IMR-90 (cell line): ENCODE measurements around the gene COL27A1. TPM values are rescaled to one million over a fixed set of nuclear protein-coding genes. Genes with fewer than 3 reads are reported as not detected.

Experiments
- ATAC-seq: fragments of 200-7000 bp; cut with Tn5 transposase; 2 replicates; pipeline ENCODE4 v1.9.1; 2020; ENCODE audit warnings: low read depth, mild to moderate bottlenecking, moderate library complexity
- BruUV-seq: library from RNA; stranded (reverse); fragments of 400-500 nt; replicated peaks from 2 replicates; lab custom pipeline; 2021; lab: Mats Ljungman, UMichigan
- CTCF ChIA-PET: fragments of 300-600 bp; formaldehyde crosslinking; extraction: SDS; loops from one replicate; lab custom pipeline; 2021; ENCODE audit warnings: antibody characterized with exemption; lab: Yijun Ruan, JAX
- POLR2A ChIA-PET: fragments of 300-600 bp; sonication (Branson Sonifier 250); formaldehyde crosslinking; loops from one replicate; lab custom pipeline; 2022; ENCODE audit warnings: antibody characterized with exemption; ENCODE audit not compliant: unreplicated experiment; lab: Charles Lee
- DNase-seq: peaks from one replicate; pipeline ENCODE4 v3.0.0; 2013
- H2AFZ ChIP-seq: replicated peaks from 2 replicates; pipeline ENCODE3; 2013; ENCODE audit warnings: low read length, mild to moderate bottlenecking; ENCODE audit not compliant: poor library complexity
- H2AK5ac ChIP-seq: 2 replicates; pipeline ENCODE4 v1.6.1; 2013; ENCODE audit warnings: low read depth, low read length, inconsistent platforms
- H2AK9ac ChIP-seq: replicated peaks from 2 replicates; pipeline ENCODE3; 2013; ENCODE audit warnings: mild to moderate bottlenecking, low read depth, low read length, moderate library complexity; ENCODE audit not compliant: poor library complexity
- H2BK120ac ChIP-seq: 2 replicates; pipeline ENCODE4 v1.6.1; 2013; ENCODE audit warnings: low read depth, low read length, inconsistent platforms
- H2BK15ac ChIP-seq: 3 replicates; pipeline ENCODE4 v1.6.1; 2013; ENCODE audit warnings: low read depth, low read length, inconsistent platforms
- H2BK20ac ChIP-seq: 2 replicates; pipeline ENCODE4 v1.6.1; 2013; ENCODE audit warnings: low read depth, mild to moderate bottlenecking, inconsistent platforms, low read length, moderate library complexity
- H2BK5ac ChIP-seq: 2 replicates; pipeline ENCODE4 v1.6.1; 2013; ENCODE audit warnings: mild to moderate bottlenecking, low read depth, low read length, inconsistent platforms; ENCODE audit not compliant: poor library complexity, severe bottlenecking
- H3K14ac ChIP-seq: replicated peaks from 2 replicates; pipeline ENCODE4 v1.6.1; 2013; ENCODE audit warnings: low read depth, low read length, inconsistent platforms
- H3K18ac ChIP-seq: 2 replicates; pipeline ENCODE4 v1.6.1; 2013; ENCODE audit warnings: low read depth, low read length, control low read depth
- H3K23ac ChIP-seq: 2 replicates; pipeline ENCODE4 v1.6.1; 2013; ENCODE audit warnings: low read depth, low read length, inconsistent platforms
- H3K27ac ChIP-seq: 2 replicates; pipeline ENCODE4 v1.5.1; 2013; ENCODE audit warnings: mild to moderate bottlenecking, control low read depth, low read length; ENCODE audit not compliant: insufficient read depth
- H3K27me3 ChIP-seq: 2 replicates; pipeline ENCODE4 v1.6.1; 2013; ENCODE audit warnings: low read length; ENCODE audit not compliant: control insufficient read depth, insufficient read depth
- H3K36me3 ChIP-seq: 2 replicates; pipeline ENCODE4 v1.6.1; 2013; ENCODE audit warnings: low read length, mixed read lengths; ENCODE audit not compliant: control insufficient read depth, insufficient read depth
- H3K4ac ChIP-seq: 2 replicates; pipeline ENCODE4 v1.6.1; 2013; ENCODE audit warnings: low read depth, low read length, inconsistent platforms
- H3K4me1 ChIP-seq: 2 replicates; pipeline ENCODE4 v1.6.1; 2013; ENCODE audit warnings: low read length, mixed read lengths; ENCODE audit not compliant: control insufficient read depth, insufficient read depth
- H3K4me2 ChIP-seq: 2 replicates; pipeline ENCODE4 v1.6.1; 2013; ENCODE audit warnings: low read depth, mild to moderate bottlenecking, control low read depth, low read length, moderate library complexity
- H3K4me3 ChIP-seq: 2 replicates; pipeline ENCODE4 v1.5.1; 2013; ENCODE audit warnings: low read depth, mild to moderate bottlenecking, control low read depth, low read length, moderate library complexity; ENCODE audit not compliant: insufficient read depth
- H3K56ac ChIP-seq: 2 replicates; pipeline ENCODE4 v1.6.1; 2013; ENCODE audit warnings: low read length, inconsistent platforms; ENCODE audit not compliant: insufficient read depth; ENCODE audit errors: extremely low read depth
- H3K79me1 ChIP-seq, 2 experiments: 2 replicates each; pipeline ENCODE4 v1.6.1; 2013; ENCODE audit warnings: low read length in 2 of 2, inconsistent platforms in 1 of 2, low read depth in 1 of 2
- H3K9ac ChIP-seq: 2 replicates; pipeline ENCODE4 v1.6.1; 2013; ENCODE audit warnings: low read depth, low read length, control low read depth
- H3K9me1 ChIP-seq: 2 replicates; pipeline ENCODE4 v1.6.1; 2013; ENCODE audit warnings: low read length, inconsistent platforms; ENCODE audit not compliant: insufficient read depth
- H3K9me3 ChIP-seq: 2 replicates; pipeline ENCODE4 v1.6.1; 2013; ENCODE audit warnings: low read length; ENCODE audit not compliant: control insufficient read depth, insufficient read depth
- H4K20me1 ChIP-seq: 2 replicates; pipeline ENCODE4 v1.6.1; 2013; ENCODE audit warnings: low read length, inconsistent platforms; ENCODE audit not compliant: insufficient read depth
- H4K5ac ChIP-seq: 2 replicates; pipeline ENCODE4 v1.6.1; 2013; ENCODE audit warnings: mild to moderate bottlenecking, low read depth, low read length, control low read depth
- H4K8ac ChIP-seq, 2 experiments: 2 replicates each; pipeline ENCODE4 v1.6.1; 2013; ENCODE audit warnings: low read depth in 2 of 2, low read length in 2 of 2, control low read depth in 1 of 2, inconsistent platforms in 1 of 2
- H4K91ac ChIP-seq: 2 replicates; pipeline ENCODE4 v1.6.1; 2013; ENCODE audit warnings: low read depth, low read length, inconsistent platforms; ENCODE audit not compliant: insufficient read depth
- CEBPB ChIP-seq: IDR thresholded peaks from 2 replicates; pipeline ENCODE4 v1.6.1; 2012; ENCODE audit warnings: low read depth, low read length, improper control_type of control experiment
- CHD1 ChIP-seq: IDR thresholded peaks from 2 replicates; pipeline ENCODE4 v1.6.1; 2012; ENCODE audit warnings: low read depth, low read length, improper control_type of control experiment
- CTCF ChIP-seq: conservative IDR thresholded peaks from 2 replicates; pipeline ENCODE4 v1.5.1; 2012; ENCODE audit warnings: mild to moderate bottlenecking, low read depth, low read length, improper control_type of control experiment
- FOS ChIP-seq: fragments of 150-350 bp; IDR thresholded peaks from 2 replicates; pipeline ENCODE4 v1.6.1; 2016; ENCODE audit warnings: low read depth, low read length
- MAFK ChIP-seq: IDR thresholded peaks from 2 replicates; pipeline ENCODE4 v1.6.1; 2012; ENCODE audit warnings: low read depth, low read length, improper control_type of control experiment
- MAZ ChIP-seq: IDR thresholded peaks from 2 replicates; pipeline ENCODE4 v1.6.1; 2012; ENCODE audit warnings: low read depth, mild to moderate bottlenecking, low read length, improper control_type of control experiment, moderate library complexity, borderline replicate concordance
- NFE2L2 ChIP-seq: fragments of 150-350 bp; IDR thresholded peaks from 2 replicates; pipeline ENCODE4 v1.6.1; 2016; ENCODE audit warnings: low read depth, mild to moderate bottlenecking, low read length
- RAD21 ChIP-seq: IDR thresholded peaks from 2 replicates; pipeline ENCODE4 v1.6.1; 2012; ENCODE audit warnings: low read length, improper control_type of control experiment
- RCOR1 ChIP-seq: IDR thresholded peaks from 2 replicates; pipeline ENCODE4 v1.6.1; 2012; ENCODE audit warnings: mild to moderate bottlenecking, low read length, improper control_type of control experiment; ENCODE audit not compliant: insufficient replicate concordance
- RFX5 ChIP-seq: IDR thresholded peaks from 2 replicates; pipeline ENCODE4 v1.8.0; 2012; ENCODE audit warnings: low read depth, mild to moderate bottlenecking, low read length, moderate library complexity
- SMC3 ChIP-seq: fragments of 150-350 bp; IDR thresholded peaks from 2 replicates; pipeline ENCODE4 v1.6.1; 2016; ENCODE audit warnings: low read depth, mild to moderate bottlenecking, antibody characterized with exemption, low read length, moderate library complexity
- WGBS, 2 experiments: methylation state at CpG; one replicate each; pipeline versions ENCODE4 v1.1.5 to v1.1.7; 2013; ENCODE audit warnings: missing lambda C conversion rate in 2 of 2; ENCODE audit not compliant: insufficient read length in 1 of 2; ENCODE audit errors: extremely low coverage in 2 of 2; 5-methylcytosine and 5-hydroxymethylcytosine counted together
- dilution Hi-C: fragments of 300-500 bp; cut with HindIII; formaldehyde crosslinking; loops from one replicate; pipeline ENCODE4 v1.14.3; 2018; ENCODE audit warnings: low sequenced_read_pairs; ENCODE audit not compliant: unreplicated experiment
- in situ Hi-C: fragments of 300-500 bp; cut with MboI; formaldehyde crosslinking; loops from 3 replicates; pipeline ENCODE4 v1.14.3; 2019; ENCODE audit warnings: low sequenced_read_pairs, inconsistent platforms, mixed read lengths
- intact Hi-C: fragments of 100-400 bp; cut with micrococcal nuclease; formaldehyde crosslinking; loops from 2 replicates; pipeline ENCODE4 v1.10.0; 2022
- polyA plus RNA-seq, 3 experiments: library from polyadenylated mRNA; depleted of rRNA; stranded (reverse); fragments of >200 nt; gene quantifications; 2 replicates each; pipeline ENCODE4 v1.2.3, GENCODE V29; 2012; ENCODE audit warnings: low replicate concordance in 1 of 3
- total RNA-seq: library from RNA; depleted of rRNA; stranded (reverse); fragments of >200 nt; gene quantifications from 2 replicates; pipeline ENCODE4 v1.2.3, GENCODE V29; 2012

The COL27A1 gene
- total and polyA plus RNA-seq, 2 of the 4 experiments (the other 2 are of a cell fraction): 3.2 to 18.3 TPM

DNA sequence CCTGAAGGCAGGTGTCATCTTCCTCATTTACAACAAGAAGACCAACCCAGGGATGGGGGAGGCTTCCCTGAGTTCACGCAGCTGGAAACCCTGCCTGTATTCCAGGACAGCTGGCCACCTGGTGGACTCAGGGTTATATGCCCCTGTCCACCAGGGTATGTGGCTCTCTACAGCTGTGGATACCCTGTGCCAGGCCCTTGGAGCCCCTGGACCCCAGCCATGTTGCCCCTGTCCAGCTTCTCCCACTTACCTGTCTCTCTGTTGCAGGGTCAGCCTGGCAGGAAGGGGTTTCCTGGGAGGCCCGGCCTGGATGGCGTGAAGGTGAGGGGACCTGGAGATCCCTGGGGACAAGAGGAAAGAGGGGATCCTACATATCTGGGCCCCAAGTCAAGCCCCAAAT, 87.9 kb downstream of the COL27A1 start:
- H2AFZ ChIP-seq: no peak overlapping the region
- DNase-seq (no peak), ATAC-seq (no peak)
- BruUV-seq: no TSS peak
- no peak overlapping the region for H2BK20ac ChIP-seq
- no peak overlapping the region for H2BK15ac ChIP-seq
- no peak overlapping the region for H3K27ac ChIP-seq
- H3K18ac ChIP-seq: no peak overlapping the region
- no peak overlapping the region for H4K5ac ChIP-seq
- H3K23ac ChIP-seq: no peak overlapping the region
- no peaks in the 10 kb centered on the region for H3K79me1 ChIP-seq
- H3K27me3 ChIP-seq: no peaks in the 10 kb centered on the region
- H3K56ac ChIP-seq: no peak overlapping the region
- H3K9ac ChIP-seq: no peak overlapping the region
- H2AK5ac ChIP-seq: no peak overlapping the region
- CTCF ChIA-PET: no interaction called here
- in situ Hi-C loops (no loop called here), dilution Hi-C loops (no loop called here), intact Hi-C loops (no loop called here)
- H2BK5ac ChIP-seq: no peak overlapping the region
- H3K36me3 ChIP-seq: peaks cover 24% of the 10 kb centered on the region; the same call in 1 of the 2 replicates
- H2AK9ac ChIP-seq: no peak overlapping the region
- H3K4me3 ChIP-seq: no peak overlapping the region
- no peak overlapping the region for H3K4me2 ChIP-seq
- no peaks in the 10 kb centered on the region for H3K9me3 ChIP-seq
- H3K9me1 ChIP-seq: no peaks in the 10 kb centered on the region; the same call in 1 of the 2 replicates
- H4K91ac ChIP-seq: no peak overlapping the region
- no peak overlapping the region for H2BK120ac ChIP-seq
- H4K8ac ChIP-seq: no peak overlapping the region
- no CpG with 5 or more reads among the region's 3 CpGs for WGBS, 2 experiments
- H3K4me1 ChIP-seq: no peaks in the 10 kb centered on the region
- no peak overlapping the region for H3K4ac ChIP-seq
- no peaks in the 10 kb centered on the region for H4K20me1 ChIP-seq
- TF ChIP-seq MAZ (no peak), NFE2L2 (no peak), CHD1 (no peak), CTCF (no peak), FOS (no peak), RCOR1 (no peak), MAFK (no peak), SMC3 (no peak), RFX5 (no peak), CEBPB (no peak), RAD21 (no peak)
- POLR2A ChIA-PET: no interaction called here
- no peak overlapping the region for H3K14ac ChIP-seq
